Mammary epithelial cell (primary cell): ENCODE measurements around the gene BMX.

ENCODE experiments used
- CTCF ChIP-seq, 2 donors: IDR thresholded peaks in 1 of 2; conservative IDR thresholded peaks in 1 of 2; 2 replicates each; pipeline ENCODE4 v1.5.1; 2011 to 2012; ENCODE audit warnings: inconsistent platforms in 2 of 2, low read length in 2 of 2, mild to moderate bottlenecking in 2 of 2, control low read depth in 1 of 2, low read depth in 1 of 2; ENCODE audit not compliant: insufficient read depth in 1 of 2; ENCODE audit errors: extremely low read depth in 1 of 2
- EZH2 ChIP-seq: IDR thresholded peaks from 2 replicates; pipeline ENCODE4 v1.6.1; 2012; ENCODE audit warnings: low read length, inconsistent platforms, borderline replicate concordance

GRCh38 chrX:15498741-15499140, 1.9 kb upstream of the BMX start:
- TF ChIP-seq EZH2 (no peak), CTCF (conservative IDR thresholded peaks at IDR 0.05 in 1 of 2, IDR thresholded peaks at IDR 0.05 in 1 of 2; ENCODE audit: extremely low read depth in 1 of 2, insufficient read depth in 1 of 2, low read depth in 1 of 2, low read length in 2 of 2) (no peak)
